Stimulated activated CD4-positive, alpha-beta T cell treated with anti-CD3 and anti-CD28 coated beads, TNF-alpha, amount 100 ng/mL, for 1 hour (primary cell): Measurements from ENCODE around the gene NXPH4.

Experiments used
- DNase-seq, 3 donors: peaks; one replicate each; pipeline ENCODE4 v3.0.0-alpha.2; 2020; ENCODE audit warnings: low read depth in 3 of 3, low spot score in 1 of 3

The NXPH4 gene

GRCh38 chr12:57270966-57271470, 54.4 kb downstream of the NXPH4 start:
- DNase-seq: no peak

GRCh38 chr12:57272337-57273151, 56.0 kb downstream of the NXPH4 start:
- DNase-seq: no peak

GRCh38 chr12:57273516-57273915, 56.9 kb downstream of the NXPH4 start:
- DNase-seq: no peak
